Measurements from ENCODE around the gene CYP3A4.
"Not testable (repeated sequence)": the region's sequence is repeated elsewhere in the genome, so short reads cannot be mapped to it uniquely, and the experiment has no call there.

Gene CYP3A4

DNA sequence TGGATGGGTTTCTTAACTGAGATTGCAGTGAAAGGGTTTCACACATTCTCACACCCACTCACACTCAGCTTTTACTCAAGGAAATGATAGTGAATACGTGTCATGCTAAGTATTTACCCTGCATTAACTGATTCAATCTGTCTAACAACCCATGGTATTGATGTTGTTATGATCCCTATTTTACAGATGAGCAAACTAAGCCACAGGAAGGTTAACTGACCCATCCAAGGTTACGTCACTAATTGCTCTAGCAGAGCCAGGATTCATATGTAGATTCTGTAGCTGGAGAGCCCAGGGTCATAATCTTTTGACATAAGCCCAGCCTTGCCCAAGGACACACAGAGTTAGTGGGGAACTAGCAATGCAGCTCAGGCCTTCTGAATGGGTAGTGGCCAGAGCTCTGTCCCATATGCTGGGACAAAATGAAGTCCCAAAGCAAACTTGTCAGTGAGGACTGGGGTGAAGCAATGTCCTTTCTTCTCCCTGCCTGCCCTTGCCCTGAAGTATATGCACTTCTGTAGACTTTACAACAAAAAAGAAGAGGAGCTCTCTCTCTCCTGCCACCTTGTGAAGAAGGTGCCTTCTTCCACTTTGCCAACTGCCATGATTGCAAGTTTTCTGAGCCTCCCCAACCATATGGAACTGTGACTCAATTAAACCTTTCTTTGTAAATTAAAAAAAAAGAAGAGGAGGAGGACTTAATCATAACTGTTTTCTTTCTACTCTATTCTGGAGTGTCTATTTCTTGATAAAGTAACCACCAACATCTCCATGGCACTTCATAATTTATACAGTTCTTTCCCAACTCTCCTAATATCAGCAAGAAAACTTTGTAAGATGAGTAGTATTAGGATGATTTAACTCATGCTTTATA is 44.0 kb downstream of the CYP3A4 start:
- Histone ChIP-seq H3K27me3 (ENCODE audit: insufficient read depth, low read depth, severe bottlenecking) (no peaks in the 10 kb centered on the region), H3K36me3 (no peaks in the 10 kb centered on the region), H3K9me3 (ENCODE audit: severe bottlenecking) (no peaks in the 10 kb centered on the region), H3K27ac (no peak overlapping the region), H3K4me3 (ENCODE audit: low read depth, low read length) (no peak overlapping the region)
- no peak for TF ChIP-seq CTCF (IDR thresholded peaks at IDR 0.05; ENCODE audit: low read depth, low read length)
- no peak for DNase-seq

- H3K36me3 ChIP-seq = no peaks in the 10 kb centered on the region
- no peak for DNase-seq
- no peak overlapping the region for H3K27ac ChIP-seq
- no peak overlapping the region for H3K4me3 ChIP-seq (ENCODE audit: low read depth, low read length)
- no peaks in the 10 kb centered on the region for H3K9me3 ChIP-seq (ENCODE audit: severe bottlenecking)
- no peak for TF ChIP-seq CTCF (IDR thresholded peaks at IDR 0.05; ENCODE audit: low read depth, low read length)
- no peaks in the 10 kb centered on the region for H3K27me3 ChIP-seq (ENCODE audit: insufficient read depth, low read depth, severe bottlenecking)
These were observed 46.3 kb downstream of the CYP3A4 start for GRCh38 chr7:99737726-99738125.

DNA sequence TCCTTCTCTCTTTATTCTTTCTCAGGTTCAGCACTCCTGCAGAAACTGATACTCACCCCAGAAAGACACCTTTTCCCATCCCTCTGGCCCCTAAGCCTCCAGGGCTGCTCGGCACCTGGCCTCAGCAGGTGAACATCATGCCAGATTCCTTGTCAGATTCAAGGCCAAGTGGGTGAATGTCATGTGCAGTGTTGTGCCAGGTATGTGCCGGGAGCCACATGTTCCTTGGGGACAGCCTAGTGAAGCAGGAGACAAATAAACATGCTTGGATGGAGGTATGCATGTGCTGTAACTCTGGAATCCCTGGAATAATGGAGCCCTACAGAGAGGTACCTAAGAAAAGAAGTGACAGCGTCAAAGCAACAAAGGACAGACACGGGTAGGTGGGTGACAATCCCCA is 47.3 kb downstream of the CYP3A4 start:
- not testable (repeated sequence) for H3K9me3 ChIP-seq (ENCODE audit: severe bottlenecking); H3K4me3 ChIP-seq (ENCODE audit: low read depth, low read length); H3K36me3 ChIP-seq; H3K27me3 ChIP-seq (ENCODE audit: insufficient read depth, low read depth, severe bottlenecking); H3K27ac ChIP-seq; DNase-seq

DNA sequence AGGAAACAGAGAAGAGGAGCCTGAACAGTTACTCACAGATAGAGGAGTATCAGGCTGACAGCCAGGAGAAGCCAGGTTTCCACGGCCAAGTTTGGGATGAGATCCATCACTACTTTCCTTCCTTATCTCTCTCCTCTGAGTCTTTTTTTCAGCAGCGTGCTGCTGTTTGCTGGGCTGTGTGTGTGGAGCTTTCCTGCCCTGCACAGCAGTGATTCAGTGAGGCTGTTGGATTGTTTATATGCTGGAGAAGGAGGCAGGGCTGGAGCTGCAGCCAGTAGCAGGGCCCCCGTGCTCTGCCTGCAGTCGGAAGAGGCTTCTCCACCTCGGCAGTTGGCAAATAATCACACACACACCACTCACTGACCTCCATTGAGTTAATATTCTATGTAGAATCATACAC is 49.0 kb downstream of the CYP3A4 start, which contains the start of gene CYP3A7:
Gene CYP3A7, minus strand, starts transcription at position 210 of the 400 bp plus-strand sequence. Its CDS starts 103 bp downstream, at position 107.
- no peaks in the 10 kb centered on the region for H3K36me3 ChIP-seq
- no peak for DNase-seq
- H3K4me3 ChIP-seq (ENCODE audit: low read depth, low read length) = no peak within 1 kb of the TSS
- H3K27ac ChIP-seq = no peak within 1 kb of the TSS
- no peaks in the 10 kb centered on the region for H3K9me3 ChIP-seq (ENCODE audit: severe bottlenecking)
- no peaks in the 10 kb centered on the region for H3K27me3 ChIP-seq (ENCODE audit: insufficient read depth, low read depth, severe bottlenecking)
- no peak for TF ChIP-seq CTCF (IDR thresholded peaks at IDR 0.05; ENCODE audit: low read depth, low read length)

DNA sequence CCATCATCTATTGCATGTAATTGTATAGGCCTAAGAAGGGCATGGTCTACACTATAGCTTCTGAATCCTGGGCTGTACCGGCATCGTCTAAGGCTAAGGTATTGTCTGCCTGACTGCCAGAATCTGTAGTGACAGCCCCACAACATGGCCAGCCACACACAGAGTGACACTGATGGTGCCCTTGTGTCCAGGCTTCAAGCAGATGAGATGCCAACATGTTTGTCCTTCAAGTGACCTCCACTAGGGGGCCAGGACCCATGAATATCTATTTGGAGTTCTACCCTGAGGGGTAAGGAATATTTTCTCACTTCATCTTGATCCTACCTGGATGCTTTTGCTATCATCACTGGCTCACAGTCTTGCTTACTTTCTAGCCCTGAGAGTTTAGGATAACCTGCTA is 50.5 kb downstream of the CYP3A4 start:
- TF ChIP-seq CTCF (IDR thresholded peaks at IDR 0.05; ENCODE audit: low read depth, low read length) = no peak
- Histone ChIP-seq H3K36me3 (no peaks in the 10 kb centered on the region), H3K27ac (no peak overlapping the region), H3K27me3 (ENCODE audit: insufficient read depth, low read depth, severe bottlenecking) (no peaks in the 10 kb centered on the region), H3K9me3 (ENCODE audit: severe bottlenecking) (no peaks in the 10 kb centered on the region), H3K4me3 (ENCODE audit: low read depth, low read length) (no peak overlapping the region)
- no peak for DNase-seq

DNA sequence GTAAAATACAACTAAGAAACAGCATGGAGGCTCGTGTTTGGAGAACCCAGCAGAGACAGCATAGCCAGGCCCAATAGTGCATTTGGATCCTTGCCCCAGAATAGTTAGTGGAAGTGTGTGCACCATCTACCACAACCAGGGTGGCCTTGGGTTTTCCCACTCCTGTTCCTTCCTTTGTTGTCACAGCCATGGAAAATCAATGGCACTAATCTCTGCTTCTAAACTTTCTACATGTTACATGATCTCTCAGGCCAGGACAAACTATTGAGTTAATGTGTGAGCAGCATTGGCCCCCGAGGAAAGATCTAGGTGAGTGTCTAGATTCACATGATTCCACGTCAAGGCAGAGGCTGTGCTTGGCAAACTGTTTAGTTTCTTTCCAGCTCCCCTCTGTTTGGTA is 51.0 kb downstream of the CYP3A4 start:
- no peak for TF ChIP-seq CTCF (IDR thresholded peaks at IDR 0.05; ENCODE audit: low read depth, low read length)
- H3K27ac ChIP-seq = no peak overlapping the region

More for the DNA sequence above, 51.0 kb downstream of the CYP3A4 start:
- Histone ChIP-seq H3K27me3 (ENCODE audit: insufficient read depth, low read depth, severe bottlenecking) (no peaks in the 10 kb centered on the region), H3K4me3 (ENCODE audit: low read depth, low read length) (no peak overlapping the region), H3K36me3 (no peaks in the 10 kb centered on the region), H3K9me3 (ENCODE audit: severe bottlenecking) (no peaks in the 10 kb centered on the region)
- no peak for DNase-seq

Data from WERI-Rb-1 (cell line).